HG03442 (cell line): ENCODE results near the gene FUT8.

ENCODE experiments used
- ATAC-seq: cut with Tn5 transposase; IDR thresholded peaks from one replicate; pipeline ENCODE4 v1.9.1; 2021; ENCODE audit warnings: mild to moderate bottlenecking, moderate library complexity; ENCODE audit not compliant: unreplicated experiment

The FUT8 gene

DNA sequence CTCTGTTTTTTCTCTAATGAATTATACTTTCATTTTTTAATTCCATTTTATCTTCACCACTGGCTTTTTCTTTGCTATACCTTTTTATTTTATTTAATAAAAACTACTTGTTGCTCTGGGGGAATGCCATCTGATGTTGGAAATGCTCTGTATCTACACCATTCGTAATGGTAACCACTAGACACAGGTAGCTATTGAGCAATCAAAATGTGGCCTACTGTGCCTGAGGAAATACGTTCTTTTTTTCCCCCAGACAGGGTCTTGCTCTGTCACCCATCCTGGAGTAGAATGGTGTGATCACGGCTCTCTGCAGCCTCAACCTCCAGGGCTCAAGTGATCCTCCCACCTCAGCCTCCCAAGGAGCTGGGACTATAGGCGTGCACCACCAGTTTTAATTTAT lies 140.2 kb downstream of the FUT8 start:
- ATAC-seq = no peak

- ATAC-seq = no peak
These were observed 142.3 kb downstream of the FUT8 start for GRCh38 chr14:65554837-65555236.

DNA sequence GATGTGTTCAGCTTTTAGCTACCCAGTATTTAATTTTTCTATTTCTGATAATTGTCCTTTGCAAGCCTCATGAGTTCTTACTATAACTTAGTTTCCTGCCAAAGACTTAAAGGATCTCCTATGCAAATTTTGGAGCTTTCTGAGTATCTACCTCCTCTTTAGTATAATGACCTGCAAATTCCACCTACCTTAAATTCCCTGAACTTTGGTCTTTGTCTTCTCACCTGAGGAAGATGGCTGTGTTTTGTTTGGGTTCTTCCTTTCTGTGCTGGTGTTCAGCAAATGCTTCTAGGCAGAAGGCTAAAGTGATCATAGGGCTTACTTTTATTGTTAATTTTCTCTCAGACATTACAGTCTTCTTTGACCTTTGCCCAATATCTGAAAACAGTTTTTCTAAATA lies 142.8 kb downstream of the FUT8 start:
- no peak for ATAC-seq

DNA sequence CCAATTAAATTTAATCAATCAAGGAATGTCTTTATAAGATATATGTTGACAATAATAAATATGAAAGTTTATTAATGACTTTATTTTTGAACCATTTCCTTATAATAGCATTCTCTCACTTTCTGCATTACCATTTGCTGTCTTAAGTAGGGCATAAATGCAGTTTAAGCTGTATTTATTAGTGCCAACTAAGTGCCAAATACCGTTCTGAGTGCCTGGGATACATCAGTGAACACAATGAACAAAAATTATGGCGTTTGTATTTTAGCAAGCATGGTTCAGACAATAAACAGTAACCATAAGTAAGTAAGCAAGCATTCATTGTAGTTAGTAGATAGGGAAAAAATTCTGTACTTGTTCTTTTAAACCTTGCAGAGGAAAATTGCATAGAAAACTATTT lies 145.8 kb downstream of the FUT8 start:
- no peak for ATAC-seq

GRCh38 chr14:65560340-65561027 lies 148.0 kb downstream of the FUT8 start:
- no peak for ATAC-seq

DNA sequence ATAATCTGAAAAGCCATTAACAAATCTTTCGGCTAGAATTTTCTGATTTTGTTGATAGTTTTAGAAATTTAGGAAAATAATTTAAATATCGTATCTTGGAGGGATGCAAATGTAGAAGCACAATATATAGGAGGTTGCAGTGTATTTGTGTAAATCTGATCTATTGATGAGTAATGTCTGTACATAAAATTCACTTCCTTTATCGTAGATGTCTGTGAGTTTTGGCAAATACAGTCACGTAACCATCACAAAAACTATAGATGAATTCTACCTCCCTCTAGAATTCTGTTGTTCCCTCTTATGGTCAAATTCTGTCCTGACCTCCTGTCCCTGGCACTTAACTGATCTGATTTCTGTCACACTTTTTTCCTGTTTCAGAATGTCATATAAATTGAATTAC lies 151.8 kb downstream of the FUT8 start:
- ATAC-seq = no peak

- no peak for ATAC-seq
These were observed 153.4 kb downstream of the FUT8 start for GRCh38 chr14:65565948-65566347.

DNA sequence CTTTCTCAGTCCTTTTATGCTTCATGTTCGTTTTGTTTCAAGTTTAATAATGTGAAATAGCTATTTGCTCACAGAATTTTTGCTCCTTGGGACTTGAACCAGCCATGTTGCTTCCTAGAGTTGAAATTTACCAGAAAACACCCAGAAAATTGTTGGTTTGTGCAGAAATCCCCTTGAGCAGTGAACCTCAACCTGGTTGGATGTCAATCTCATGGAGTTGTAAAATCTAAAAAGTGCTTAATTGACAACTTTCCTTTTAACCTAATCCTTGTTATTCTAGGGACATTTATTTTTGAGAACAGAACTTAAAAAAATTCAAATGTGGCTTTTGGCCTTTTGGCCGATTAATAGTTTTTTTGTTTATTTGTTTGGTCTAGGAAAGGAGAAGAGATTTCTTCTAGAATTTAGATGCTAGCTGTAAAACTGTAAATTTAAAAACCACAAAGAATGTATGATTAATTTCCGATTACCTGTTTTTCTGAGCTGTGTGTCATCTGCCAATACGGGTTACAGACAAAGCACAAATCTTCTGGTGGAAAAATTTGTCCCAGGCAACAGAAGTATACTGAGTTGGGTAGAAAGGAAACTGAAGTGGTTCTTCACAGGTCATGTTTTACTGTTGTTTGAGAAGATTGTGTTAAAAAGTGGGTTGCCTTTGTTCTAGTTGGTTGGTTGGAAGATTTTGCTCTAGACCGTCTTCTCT lies 154.4 kb downstream of the FUT8 start:
- ATAC-seq = no peak

DNA sequence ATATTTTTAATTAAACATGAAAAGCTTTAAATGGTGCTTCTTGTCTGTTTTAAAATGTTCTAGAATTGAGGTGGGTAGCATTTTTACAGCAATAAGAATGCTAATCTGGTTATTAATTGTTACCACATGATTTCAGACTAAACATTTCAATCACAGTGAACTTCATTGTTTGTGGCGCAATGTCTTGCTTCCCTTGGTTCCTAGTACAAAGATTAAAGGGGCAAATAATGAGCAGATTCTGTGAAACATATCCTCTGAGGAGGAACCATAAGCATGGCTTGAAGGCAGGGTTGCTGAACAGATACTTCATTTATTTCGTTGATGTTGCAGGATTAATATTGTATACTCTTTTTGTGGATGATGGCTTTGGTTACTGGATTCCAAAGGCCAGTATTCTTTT lies 162.1 kb downstream of the FUT8 start:
- ATAC-seq = no peak

DNA sequence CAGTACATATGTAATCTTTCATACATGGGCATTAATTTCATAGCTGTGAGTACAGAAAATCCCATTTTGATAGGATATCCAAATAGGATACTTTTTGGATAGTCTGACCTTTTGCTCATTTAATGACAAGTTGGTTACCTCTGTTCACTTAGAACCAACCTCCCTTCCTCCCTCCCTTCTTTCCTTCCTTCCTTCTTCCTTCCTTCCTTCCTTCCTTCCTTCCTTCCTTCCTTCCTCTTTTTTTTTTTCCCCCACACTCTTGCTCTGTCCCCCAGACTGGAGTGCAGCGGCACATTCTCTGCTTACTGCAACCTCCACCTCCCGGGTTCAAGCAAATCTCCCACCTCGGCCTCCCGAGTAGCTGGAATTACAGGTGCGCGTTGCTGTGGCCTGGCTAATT lies 162.9 kb downstream of the FUT8 start:
- ATAC-seq = no peak

DNA sequence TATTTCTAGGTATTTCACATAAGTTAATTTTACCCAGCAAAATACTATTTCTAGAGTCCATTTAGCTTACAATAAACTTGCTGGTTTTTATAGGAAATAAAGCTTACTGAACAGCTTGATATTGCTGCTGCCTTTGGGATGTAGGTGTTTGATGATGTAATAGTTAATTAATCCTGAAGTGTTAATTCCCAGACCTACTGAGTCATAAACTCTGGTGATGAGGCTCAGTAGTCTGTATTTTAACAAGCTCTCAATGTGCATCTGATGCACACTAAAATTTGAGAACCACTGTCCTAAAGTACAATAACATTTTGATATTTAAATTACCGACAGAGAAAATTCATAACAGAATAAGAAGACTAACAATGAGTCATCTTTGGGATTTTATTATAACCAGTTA lies 168.4 kb downstream of the FUT8 start:
- no peak for ATAC-seq

DNA sequence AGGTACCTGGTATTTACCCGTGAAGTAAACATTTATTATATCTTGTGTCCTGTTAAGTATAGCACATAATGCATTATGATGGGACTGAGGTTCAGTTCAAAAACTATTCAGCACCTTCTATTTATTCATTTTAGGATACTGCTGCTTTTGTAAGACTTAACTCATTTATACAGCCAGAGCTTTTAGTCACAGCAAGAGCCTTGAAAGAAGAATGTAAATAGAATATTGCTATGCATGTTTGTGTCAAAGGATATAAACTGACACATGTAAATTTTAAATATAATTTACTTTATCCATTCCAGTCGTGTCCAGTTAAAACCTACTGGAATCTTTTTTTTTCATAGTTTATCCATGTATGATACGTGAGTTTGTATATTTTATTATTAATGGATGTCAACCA lies 168.8 kb downstream of the FUT8 start:
- no peak for ATAC-seq

- no peak for ATAC-seq
These were observed 169.3 kb downstream of the FUT8 start for GRCh38 chr14:65581799-65582198.

DNA sequence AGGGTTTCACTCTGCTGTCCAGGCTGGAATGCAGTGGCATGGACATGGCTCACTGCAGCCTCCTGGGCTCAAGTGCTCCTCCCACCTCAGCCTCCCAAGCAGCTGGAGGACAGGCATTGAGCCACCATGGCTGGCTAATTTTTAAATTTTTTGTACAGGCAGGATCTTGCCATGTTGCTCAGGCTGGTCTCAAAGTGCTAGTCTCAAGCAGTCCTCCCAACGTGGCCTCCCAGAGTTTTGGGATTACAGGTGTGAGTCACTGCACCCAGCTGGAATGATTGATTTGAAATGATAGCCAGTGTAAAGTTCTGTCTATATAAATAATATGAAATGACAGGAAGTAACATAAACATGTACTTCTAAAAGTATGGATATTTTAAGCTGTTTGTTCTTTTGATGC lies 172.7 kb downstream of the FUT8 start:
- ATAC-seq = no peak

GRCh38 chr14:65588426-65589140 lies 176.1 kb downstream of the FUT8 start:
- ATAC-seq = no peak

DNA sequence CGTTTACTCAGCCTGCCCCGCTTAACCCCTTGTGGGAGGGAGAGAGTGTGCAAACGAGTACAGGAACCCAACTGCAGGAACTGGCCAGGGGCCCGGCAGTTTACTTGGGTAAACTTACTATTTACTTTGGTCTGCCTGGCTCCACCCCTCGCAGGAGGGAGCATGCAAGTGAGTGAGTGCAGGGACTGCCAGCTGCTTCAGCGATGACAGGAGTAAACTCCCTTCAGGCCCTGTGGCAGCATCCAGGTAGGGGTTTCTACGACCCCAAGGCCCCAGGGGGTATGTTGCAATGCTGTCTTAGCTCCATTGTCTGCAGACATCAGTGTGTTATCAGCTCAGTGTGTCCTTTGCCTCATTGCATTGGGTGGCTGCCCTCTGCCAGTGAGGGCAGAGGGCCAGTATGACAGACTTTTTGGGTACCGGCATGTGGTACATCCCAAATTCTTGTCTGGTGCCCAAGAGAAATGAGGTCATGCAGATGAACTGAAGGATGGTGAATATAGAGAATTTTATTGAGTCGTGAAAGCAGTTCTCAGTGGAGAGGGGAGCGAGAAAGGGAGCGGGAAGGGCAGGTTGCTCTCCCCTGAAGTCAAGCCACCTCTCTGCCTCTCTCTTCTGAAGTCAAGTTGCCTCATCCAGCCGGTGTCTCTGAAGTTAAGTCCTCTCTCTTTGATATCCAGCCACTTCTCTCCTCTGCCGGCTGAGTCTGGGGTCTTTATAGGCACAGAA lies 181.8 kb downstream of the FUT8 start:
- no peak for ATAC-seq

- ATAC-seq = no peak
These were observed 182.3 kb downstream of the FUT8 start for GRCh38 chr14:65594882-65595237.

- no peak for ATAC-seq
These were observed 186.8 kb downstream of the FUT8 start for GRCh38 chr14:65599375-65599774.

GRCh38 chr14:65600742-65601141 lies 188.2 kb downstream of the FUT8 start:
- ATAC-seq = no peak

DNA sequence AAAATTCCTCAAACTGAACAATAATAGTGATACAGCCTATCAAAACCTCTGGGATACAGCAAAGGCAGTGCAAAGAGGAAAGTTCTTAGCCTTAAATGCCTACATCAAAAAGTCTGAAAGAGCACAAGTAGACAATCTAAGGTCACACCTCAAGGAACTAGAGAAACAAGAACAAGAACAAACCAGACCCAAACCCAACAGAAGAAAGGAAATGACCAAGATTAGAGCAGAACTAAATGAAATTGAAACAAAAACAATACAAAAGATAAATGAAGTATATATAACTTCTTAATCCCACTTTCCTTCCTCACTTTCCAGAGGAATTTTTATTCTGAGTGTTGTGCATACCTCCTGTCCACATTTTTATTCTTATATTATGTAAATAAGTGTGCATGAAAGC lies 192.0 kb downstream of the FUT8 start:
- ATAC-seq = no peak

GRCh38 chr14:65604936-65605335 lies 192.4 kb downstream of the FUT8 start:
- no peak for ATAC-seq

GRCh38 chr14:65606460-65606859 lies 193.9 kb downstream of the FUT8 start:
- ATAC-seq = no peak
